Measurements from ENCODE around the gene TMPRSS3.

- TF ChIP-seq, protein P1, sequence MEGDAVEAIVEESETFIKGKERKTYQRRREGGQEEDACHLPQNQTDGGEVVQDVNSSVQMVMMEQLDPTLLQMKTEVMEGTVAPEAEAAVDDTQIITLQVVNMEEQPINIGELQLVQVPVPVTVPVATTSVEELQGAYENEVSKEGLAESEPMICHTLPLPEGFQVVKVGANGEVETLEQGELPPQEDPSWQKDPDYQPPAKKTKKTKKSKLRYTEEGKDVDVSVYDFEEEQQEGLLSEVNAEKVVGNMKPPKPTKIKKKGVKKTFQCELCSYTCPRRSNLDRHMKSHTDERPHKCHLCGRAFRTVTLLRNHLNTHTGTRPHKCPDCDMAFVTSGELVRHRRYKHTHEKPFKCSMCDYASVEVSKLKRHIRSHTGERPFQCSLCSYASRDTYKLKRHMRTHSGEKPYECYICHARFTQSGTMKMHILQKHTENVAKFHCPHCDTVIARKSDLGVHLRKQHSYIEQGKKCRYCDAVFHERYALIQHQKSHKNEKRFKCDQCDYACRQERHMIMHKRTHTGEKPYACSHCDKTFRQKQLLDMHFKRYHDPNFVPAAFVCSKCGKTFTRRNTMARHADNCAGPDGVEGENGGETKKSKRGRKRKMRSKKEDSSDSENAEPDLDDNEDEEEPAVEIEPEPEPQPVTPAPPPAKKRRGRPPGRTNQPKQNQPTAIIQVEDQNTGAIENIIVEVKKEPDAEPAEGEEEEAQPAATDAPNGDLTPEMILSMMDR (IDR thresholded peaks at IDR 0.05), result no peak
- no peak for TF ChIP-seq ZFX (IDR thresholded peaks at IDR 0.05; ENCODE audit: borderline replicate concordance)
Observed at GRCh38 chr21:42437786-42438185, 41.9 kb upstream of the TMPRSS3 start.

Data from 22Rv1 (cell line).